ENCODE data around the gene RNF141.

Gene RNF141

DNA sequence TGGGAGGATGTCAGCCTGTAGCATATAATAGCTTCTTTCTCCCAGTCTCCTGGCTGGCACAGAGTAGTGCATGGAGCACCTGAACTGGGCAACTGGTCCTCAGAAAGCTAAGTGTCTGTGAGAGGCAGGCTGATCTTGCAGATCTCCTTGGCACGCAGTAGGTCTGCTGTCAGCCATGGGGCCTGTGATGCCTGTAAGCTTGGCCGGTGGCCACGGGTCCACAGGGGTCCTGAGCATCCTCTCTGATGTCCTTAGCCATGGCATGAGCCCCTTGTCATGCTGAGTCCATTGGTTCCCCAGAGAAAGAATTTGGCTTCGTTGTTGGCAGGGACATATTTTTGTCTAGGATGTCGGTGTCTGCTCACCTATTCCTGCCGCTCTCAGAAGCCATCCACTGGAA is 61.0 kb downstream of the RNF141 start:
- no peak for DNase-seq

DNA sequence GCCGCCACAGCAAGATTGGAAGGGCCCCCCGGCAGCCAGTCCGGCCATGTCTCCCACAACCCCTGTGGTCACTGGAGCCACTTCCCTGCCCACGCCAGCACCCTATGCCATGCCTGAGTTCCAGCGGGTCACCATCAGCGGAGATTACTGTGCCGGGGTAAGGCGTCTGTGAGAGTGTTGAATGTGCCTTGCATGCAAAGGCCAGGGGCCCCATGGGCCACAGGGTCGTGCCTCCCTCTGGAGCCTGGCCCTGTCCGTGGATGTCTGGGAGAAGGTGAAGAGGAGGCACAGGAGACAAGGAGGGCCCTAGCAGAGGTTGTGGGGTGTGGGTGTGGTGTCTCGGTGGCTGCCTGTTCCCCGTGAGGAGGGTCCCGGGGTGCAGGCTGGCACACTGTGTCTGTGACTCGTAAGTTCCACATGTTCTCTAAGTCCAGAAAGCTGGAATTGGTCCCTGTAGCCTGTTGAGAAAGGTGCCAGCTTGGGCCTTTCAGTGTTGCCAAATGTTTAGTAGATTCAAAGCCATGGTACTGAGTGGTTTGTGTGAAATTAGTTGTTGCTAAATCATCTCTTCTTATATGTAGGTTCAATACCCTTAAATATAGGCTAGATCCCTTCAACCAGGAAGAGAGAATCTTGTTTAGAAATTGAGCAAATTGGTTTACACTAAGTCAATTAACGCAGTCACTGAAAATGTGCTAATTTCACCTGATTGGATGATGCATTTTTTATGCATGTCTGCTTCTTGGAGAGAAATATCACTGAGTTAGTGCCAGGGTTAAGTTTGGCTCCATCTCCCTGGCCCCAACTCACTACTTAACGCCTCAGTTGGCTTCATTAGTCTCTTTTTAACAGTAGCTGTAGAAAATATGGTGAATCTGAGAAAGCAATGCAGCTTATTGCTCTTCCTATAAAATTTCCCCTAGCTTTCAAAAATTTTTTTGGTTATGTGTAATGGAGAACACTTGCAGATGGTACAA is 62.1 kb downstream of the RNF141 start:
- DNase-seq, result no peak

- DNase-seq, result peak; percentile 66
These were observed 62.9 kb downstream of the RNF141 start for GRCh38 chr11:10478066-10478465.

- DNase-seq, result no peak
These were observed 63.3 kb downstream of the RNF141 start for GRCh38 chr11:10477690-10478046.

DNA sequence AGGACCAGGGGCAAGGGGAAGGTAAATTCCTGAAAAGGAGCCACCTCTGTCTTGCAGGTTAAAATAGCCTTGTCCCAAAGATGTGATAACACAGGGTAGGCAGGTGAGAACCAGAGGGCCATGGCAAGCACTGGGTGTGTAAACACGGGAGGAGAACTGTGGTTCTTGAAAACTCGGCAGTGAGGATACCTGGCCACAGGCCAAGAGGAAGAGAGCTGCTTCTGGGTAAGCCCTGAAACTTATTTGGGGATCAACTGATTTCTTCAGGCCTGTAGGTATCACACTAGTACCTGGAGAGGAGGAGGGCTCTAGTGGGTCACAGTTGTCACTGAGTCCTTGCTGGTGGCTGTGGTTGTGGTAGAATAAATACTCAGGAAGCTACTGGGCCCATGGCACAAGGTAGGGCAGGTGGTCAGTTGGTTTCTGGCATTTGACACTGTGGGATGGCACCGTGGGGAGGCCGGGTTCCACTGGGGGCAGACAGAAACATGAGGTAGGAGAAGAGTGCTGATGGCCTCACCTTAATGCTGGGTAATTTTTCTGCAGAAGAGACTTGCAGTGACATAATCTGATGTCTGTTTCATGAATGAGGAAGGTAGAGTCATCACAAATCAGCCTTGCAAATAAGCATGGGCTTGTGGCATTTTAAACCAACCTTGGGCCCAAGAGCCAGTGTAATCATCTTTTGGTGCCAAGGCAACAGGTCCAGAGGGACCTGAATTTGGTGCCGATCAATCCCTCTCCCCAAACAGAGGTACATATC is 63.9 kb downstream of the RNF141 start:
- DNase-seq, result no peak

GRCh38 chr11:10476342-10476741 is 64.6 kb downstream of the RNF141 start:
- no peak for DNase-seq

GRCh38 chr11:10474551-10474950 is 66.4 kb downstream of the RNF141 start:
- DNase-seq, result peak; percentile 59

GRCh38 chr11:10473371-10473770 is 67.6 kb downstream of the RNF141 start:
- no peak for DNase-seq

DNA sequence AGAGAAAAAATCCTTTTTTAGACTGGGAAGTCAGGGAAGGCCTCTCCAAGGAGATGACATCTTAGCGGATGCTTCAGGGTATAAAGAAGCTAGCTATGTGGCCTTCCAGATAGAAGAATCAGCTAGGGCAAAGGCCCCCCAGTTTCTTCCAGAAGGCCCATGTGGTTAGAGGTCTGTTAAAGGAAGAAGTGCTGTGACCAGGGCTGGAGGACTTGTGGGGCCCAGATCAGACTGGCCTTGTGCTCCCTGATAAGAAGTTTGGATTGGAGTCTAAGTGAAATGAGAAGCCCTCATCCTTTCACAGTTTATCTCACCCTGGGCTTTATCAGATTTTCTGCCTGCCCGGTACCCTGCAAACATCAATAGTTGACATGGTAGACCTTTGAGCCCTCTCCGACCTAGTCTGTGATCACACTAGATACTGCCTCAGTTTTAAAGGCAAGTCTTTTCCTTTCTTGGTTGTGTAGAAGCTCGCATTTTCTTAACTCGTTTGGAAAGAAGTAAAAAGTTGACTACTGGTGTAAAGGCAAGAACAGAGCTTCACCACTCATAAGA is 78.2 kb downstream of the RNF141 start:
- DNase-seq, result no peak
